Fibroblast of lung (primary cell): Measurements from ENCODE around the gene DAGLA.

Experiments
- EZH2 ChIP-seq: IDR thresholded peaks from 2 replicates; pipeline ENCODE4 v1.5.1; 2012; ENCODE audit warnings: low read length, control low read depth, mild to moderate bottlenecking; ENCODE audit errors: missing control alignments
- TF ChIP-seq, protein P1 (sequence below), 2 donors: IDR thresholded peaks in 1 of 2; conservative IDR thresholded peaks in 1 of 2; 1 replicate in 1 of 2; 2 replicates in 1 of 2; pipeline ENCODE4 v1.5.1; 2011 to 2012; ENCODE audit warnings: low read length in 2 of 2, control low read depth in 1 of 2, inconsistent platforms in 1 of 2, low read depth in 1 of 2, mild to moderate bottlenecking in 1 of 2

DNA sequence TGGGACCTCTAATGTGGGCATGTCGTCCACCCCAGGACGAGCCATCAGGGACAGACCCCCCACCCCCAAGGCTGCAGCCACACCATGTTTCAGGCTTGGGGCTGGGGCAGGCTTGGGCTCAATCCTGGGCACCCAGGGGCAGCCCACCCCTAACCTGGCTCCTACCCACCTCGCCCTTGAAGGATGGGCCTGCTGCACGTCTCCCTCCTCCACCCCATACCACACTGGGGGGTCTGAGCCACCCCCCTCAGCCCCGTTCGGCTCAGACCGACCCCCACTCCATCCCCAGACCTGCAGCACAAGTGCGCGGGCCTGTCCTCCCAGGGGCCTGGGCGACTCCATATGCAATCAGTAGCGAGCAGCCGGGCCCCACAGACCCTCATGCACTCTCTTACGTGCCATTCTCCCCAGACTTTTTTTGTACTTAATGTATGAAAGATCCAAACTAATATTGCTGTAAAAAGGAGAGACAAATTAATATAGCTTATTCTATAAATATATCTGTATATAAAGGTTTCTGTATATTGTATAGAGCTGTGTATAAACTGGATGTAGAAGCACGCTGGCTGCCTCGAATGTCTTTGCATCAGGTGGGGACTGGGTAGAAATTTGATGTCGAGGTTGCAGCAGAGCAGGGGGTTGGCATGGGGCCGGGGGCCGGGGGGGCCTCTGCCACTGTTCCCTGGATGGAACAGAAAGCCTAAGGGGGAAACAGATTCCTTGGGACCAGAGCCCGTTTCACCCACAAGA is 66.4 kb downstream of the DAGLA start:
- TF ChIP-seq, protein P1, sequence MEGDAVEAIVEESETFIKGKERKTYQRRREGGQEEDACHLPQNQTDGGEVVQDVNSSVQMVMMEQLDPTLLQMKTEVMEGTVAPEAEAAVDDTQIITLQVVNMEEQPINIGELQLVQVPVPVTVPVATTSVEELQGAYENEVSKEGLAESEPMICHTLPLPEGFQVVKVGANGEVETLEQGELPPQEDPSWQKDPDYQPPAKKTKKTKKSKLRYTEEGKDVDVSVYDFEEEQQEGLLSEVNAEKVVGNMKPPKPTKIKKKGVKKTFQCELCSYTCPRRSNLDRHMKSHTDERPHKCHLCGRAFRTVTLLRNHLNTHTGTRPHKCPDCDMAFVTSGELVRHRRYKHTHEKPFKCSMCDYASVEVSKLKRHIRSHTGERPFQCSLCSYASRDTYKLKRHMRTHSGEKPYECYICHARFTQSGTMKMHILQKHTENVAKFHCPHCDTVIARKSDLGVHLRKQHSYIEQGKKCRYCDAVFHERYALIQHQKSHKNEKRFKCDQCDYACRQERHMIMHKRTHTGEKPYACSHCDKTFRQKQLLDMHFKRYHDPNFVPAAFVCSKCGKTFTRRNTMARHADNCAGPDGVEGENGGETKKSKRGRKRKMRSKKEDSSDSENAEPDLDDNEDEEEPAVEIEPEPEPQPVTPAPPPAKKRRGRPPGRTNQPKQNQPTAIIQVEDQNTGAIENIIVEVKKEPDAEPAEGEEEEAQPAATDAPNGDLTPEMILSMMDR (conservative IDR thresholded peaks at IDR 0.05 in 1 of 2, IDR thresholded peaks at IDR 0.05 in 1 of 2; ENCODE audit: low read depth in 1 of 2, low read length in 2 of 2), result no peak
- TF ChIP-seq EZH2, result no peak
